ENCODE data around the gene MYO7A. TPM values are rescaled to one million over a fixed set of nuclear protein-coding genes. Genes with fewer than 3 reads are reported as not detected.

Gene MYO7A
- total and polyA plus RNA-seq, 2 experiments from 2014 or later = 1.8 to 5.4 TPM

DNA sequence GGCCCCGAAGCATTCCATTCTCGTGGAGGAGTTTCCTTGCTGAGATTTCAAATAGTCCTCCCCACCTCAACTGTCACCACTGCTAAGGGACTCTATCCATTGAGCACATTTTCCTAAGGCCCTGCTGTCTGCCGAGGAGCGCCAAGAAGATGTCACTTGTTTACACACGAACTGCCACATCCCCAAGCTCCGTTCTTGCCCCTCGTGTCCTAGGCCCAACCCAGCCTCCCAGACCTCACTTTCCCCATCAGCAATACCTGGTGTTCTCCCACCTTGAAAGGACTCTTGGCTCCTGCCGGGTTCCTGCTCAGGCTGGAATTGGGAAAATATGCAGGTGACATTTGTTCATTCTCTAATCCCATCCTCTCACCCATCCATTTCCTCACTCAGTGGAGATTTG lies 4.0 kb upstream of the MYO7A start:
- 0 out of 2 replicates have a peak, but pooled peaks cover 4% of the 10 kb centered on the region for H3F3A ChIP-seq (replicated peaks; ENCODE audit: low read depth)
- H3K4me1 ChIP-seq (ENCODE audit: insufficient read depth) = peaks cover 8% of the 10 kb centered on the region
- no peak overlapping the region for H3K27ac ChIP-seq (ENCODE audit: low read depth)
- no peak overlapping the region for H2AFZ ChIP-seq
- no peak overlapping the region for H3K4me3 Mint-ChIP-seq
- H3K36me3 Mint-ChIP-seq (ENCODE audit: low read depth) = peaks cover 5% of the 10 kb centered on the region; the same call in 1 of the 3 replicates
- H3K79me2 ChIP-seq (replicated peaks; ENCODE audit: insufficient read depth) = no peaks in the 10 kb centered on the region
- H4K20me1 ChIP-seq (replicated peaks; ENCODE audit: insufficient read depth) = no peaks in the 10 kb centered on the region; the same call in 1 of the 2 replicates
- H3K27me3 ChIP-seq (ENCODE audit: insufficient read depth) = no peaks in the 10 kb centered on the region
- no peak for ATAC-seq
- no peak overlapping the region for H3K4me2 ChIP-seq
- no peaks in the 10 kb centered on the region for H3K9me3 Mint-ChIP-seq
- H3K27me3 Mint-ChIP-seq (ENCODE audit: insufficient read depth, low read depth, poor library complexity) = peaks cover 18% of the 10 kb centered on the region
- no peaks in the 10 kb centered on the region for H3K36me3 ChIP-seq (ENCODE audit: insufficient read depth)
- no peaks in the 10 kb centered on the region for H3K9me2 ChIP-seq (ENCODE audit: insufficient read depth)
- H3K4me1 Mint-ChIP-seq = peaks cover 23% of the 10 kb centered on the region
- no peak overlapping the region for H3K27ac Mint-ChIP-seq
- DNase-seq (ENCODE audit: low spot score) = no peak
- TF ChIP-seq, protein P1, sequence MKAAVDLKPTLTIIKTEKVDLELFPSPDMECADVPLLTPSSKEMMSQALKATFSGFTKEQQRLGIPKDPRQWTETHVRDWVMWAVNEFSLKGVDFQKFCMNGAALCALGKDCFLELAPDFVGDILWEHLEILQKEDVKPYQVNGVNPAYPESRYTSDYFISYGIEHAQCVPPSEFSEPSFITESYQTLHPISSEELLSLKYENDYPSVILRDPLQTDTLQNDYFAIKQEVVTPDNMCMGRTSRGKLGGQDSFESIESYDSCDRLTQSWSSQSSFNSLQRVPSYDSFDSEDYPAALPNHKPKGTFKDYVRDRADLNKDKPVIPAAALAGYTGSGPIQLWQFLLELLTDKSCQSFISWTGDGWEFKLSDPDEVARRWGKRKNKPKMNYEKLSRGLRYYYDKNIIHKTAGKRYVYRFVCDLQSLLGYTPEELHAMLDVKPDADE (IDR thresholded peaks at IDR 0.05) = no peak
- TF ChIP-seq POLR2AphosphoS5 (IDR thresholded peaks at IDR 0.05; ENCODE audit: low read depth) (no peak), NANOG (IDR thresholded peaks at IDR 0.05; ENCODE audit: borderline replicate concordance) (no peak), JUNB (IDR thresholded peaks at IDR 0.05; ENCODE audit: unreplicated experiment) (no peak), EZH2 (IDR thresholded peaks at IDR 0.05; ENCODE audit: low read depth, unreplicated experiment) (no peak)
- TF ChIP-seq, protein P2, sequence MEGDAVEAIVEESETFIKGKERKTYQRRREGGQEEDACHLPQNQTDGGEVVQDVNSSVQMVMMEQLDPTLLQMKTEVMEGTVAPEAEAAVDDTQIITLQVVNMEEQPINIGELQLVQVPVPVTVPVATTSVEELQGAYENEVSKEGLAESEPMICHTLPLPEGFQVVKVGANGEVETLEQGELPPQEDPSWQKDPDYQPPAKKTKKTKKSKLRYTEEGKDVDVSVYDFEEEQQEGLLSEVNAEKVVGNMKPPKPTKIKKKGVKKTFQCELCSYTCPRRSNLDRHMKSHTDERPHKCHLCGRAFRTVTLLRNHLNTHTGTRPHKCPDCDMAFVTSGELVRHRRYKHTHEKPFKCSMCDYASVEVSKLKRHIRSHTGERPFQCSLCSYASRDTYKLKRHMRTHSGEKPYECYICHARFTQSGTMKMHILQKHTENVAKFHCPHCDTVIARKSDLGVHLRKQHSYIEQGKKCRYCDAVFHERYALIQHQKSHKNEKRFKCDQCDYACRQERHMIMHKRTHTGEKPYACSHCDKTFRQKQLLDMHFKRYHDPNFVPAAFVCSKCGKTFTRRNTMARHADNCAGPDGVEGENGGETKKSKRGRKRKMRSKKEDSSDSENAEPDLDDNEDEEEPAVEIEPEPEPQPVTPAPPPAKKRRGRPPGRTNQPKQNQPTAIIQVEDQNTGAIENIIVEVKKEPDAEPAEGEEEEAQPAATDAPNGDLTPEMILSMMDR (conservative IDR thresholded peaks at IDR 0.05; ENCODE audit: low read depth in 2 of 2) = no peak
- no peak overlapping the region for H3K4me3 ChIP-seq

DNA sequence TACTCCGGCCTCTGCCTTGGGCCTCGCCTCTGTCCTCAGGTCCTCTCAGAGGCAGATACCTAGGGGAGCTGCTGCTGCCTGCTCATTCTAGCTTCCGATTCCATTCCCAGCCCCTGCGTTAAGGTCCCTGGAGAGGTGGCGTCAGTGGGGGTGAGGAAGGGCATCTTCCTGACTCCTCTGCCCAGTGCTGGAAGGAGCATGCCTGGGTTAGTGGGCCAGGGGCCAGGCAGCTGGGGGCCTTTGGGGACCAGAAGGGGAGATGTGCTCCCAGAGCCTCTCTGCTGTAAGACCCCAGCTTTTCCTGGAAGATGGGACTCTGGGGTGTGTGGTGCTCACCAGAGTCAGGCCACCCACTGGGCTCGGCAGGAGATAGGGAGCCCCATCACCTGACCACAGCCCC lies 3.6 kb upstream of the MYO7A start:
- no peaks in the 10 kb centered on the region for H3K79me2 ChIP-seq (replicated peaks; ENCODE audit: insufficient read depth)
- ATAC-seq = no peak

More for the DNA sequence above, 3.6 kb upstream of the MYO7A start:
- no peak overlapping the region for H3K4me3 Mint-ChIP-seq
- H3K4me1 Mint-ChIP-seq = peaks cover 24% of the 10 kb centered on the region
- Histone ChIP-seq H3K4me3 (no peak overlapping the region), H3F3A (replicated peaks; ENCODE audit: low read depth) (0 out of 2 replicates have a peak, but pooled peaks cover 4% of the 10 kb centered on the region), H3K4me2 (no peak overlapping the region), H3K9me2 (ENCODE audit: insufficient read depth) (no peaks in the 10 kb centered on the region), H3K36me3 (ENCODE audit: insufficient read depth) (no peaks in the 10 kb centered on the region), H4K20me1 (replicated peaks; ENCODE audit: insufficient read depth) (no peaks in the 10 kb centered on the region; the same call in 1 of the 2 replicates), H3K27me3 (ENCODE audit: insufficient read depth) (no peaks in the 10 kb centered on the region), H3K4me1 (ENCODE audit: insufficient read depth) (peaks cover 8% of the 10 kb centered on the region), H2AFZ (no peak overlapping the region), H3K27ac (ENCODE audit: low read depth) (no peak overlapping the region)
- H3K36me3 Mint-ChIP-seq (ENCODE audit: low read depth) = peaks cover 5% of the 10 kb centered on the region; the same call in 1 of the 3 replicates
- H3K27me3 Mint-ChIP-seq (ENCODE audit: insufficient read depth, low read depth, poor library complexity) = peaks cover 18% of the 10 kb centered on the region
- no peak overlapping the region for H3K27ac Mint-ChIP-seq
- TF ChIP-seq, protein P2 (conservative IDR thresholded peaks at IDR 0.05; ENCODE audit: low read depth in 2 of 2) = no peak
- no peak for TF ChIP-seq ZNF114 (CRISPR knock-in tag; IDR thresholded peaks at IDR 0.05)
- no peak for TF ChIP-seq STAT1 (IDR thresholded peaks at IDR 0.05; ENCODE audit: unreplicated experiment)
- TF ChIP-seq NANOG (IDR thresholded peaks at IDR 0.05; ENCODE audit: borderline replicate concordance) = no peak
- no peak for TF ChIP-seq CREB1 (CRISPR knock-in tag; IDR thresholded peaks at IDR 0.05; ENCODE audit: low read depth)
- no peak for TF ChIP-seq JUNB (IDR thresholded peaks at IDR 0.05; ENCODE audit: unreplicated experiment)
- TF ChIP-seq ZNF331 (CRISPR knock-in tag; IDR thresholded peaks at IDR 0.05; ENCODE audit: low read depth) = no peak
- TF ChIP-seq, protein P1 (IDR thresholded peaks at IDR 0.05) = no peak
- no peak for DNase-seq (ENCODE audit: low spot score)
- no peaks in the 10 kb centered on the region for H3K9me3 Mint-ChIP-seq
